Lower leg skin (tissue), 3 donors: Measurements from ENCODE around the gene GRIK2.

Experiments
- CTCF ChIP-seq, 3 donors: fragments of 450-650 bp; IDR thresholded peaks; one replicate each; pipeline ENCODE4 v1.5.1; 2016; ENCODE audit warnings: antibody characterized with exemption in 3 of 3, mild to moderate bottlenecking in 3 of 3, moderate library complexity in 2 of 3
- POLR2A ChIP-seq, 2 donors: fragments of 450-650 bp; IDR thresholded peaks; one replicate each; pipeline ENCODE4 v1.6.1; 2016 to 2017; ENCODE audit warnings: antibody characterized with exemption in 2 of 2, mild to moderate bottlenecking in 1 of 2, moderate library complexity in 1 of 2

GRCh38 chr6:101887532-101887931 lies 494.0 kb downstream of the GRIK2 start:
- TF ChIP-seq CTCF (IDR thresholded peaks at IDR 0.05) (no peak), POLR2A (IDR thresholded peaks at IDR 0.05) (no peak)
